RWPE2 (cell line): ENCODE data around the gene LRRC52.

Experiments
- ATAC-seq: fragments of 200-7000 bp; cut with Tn5 transposase; 3 replicates; pipeline ENCODE4 v1.9.1; 2021; ENCODE audit warnings: low read depth
- DNase-seq: peaks from one replicate; pipeline ENCODE4 v3.0.0-alpha.2; 2020; ENCODE audit warnings: low spot score
- H3K27ac ChIP-seq: fragments of 450-650 bp; 2 replicates; pipeline ENCODE4 v1.5.1; 2017; ENCODE audit warnings: mild to moderate bottlenecking; ENCODE audit not compliant: poor library complexity, severe bottlenecking
- H3K27me3 ChIP-seq: fragments of 250-450 bp; sonication (Bioruptor Pico); 2 replicates; pipeline ENCODE4 v1.5.1; 2021; ENCODE audit warnings: mild to moderate bottlenecking, moderate library complexity; ENCODE audit not compliant: insufficient read depth, poor library complexity, severe bottlenecking
- H3K36me3 ChIP-seq: fragments of 250-450 bp; sonication (Bioruptor Pico); 2 replicates; pipeline ENCODE4 v1.5.1; 2020; ENCODE audit warnings: low read depth, mild to moderate bottlenecking, moderate library complexity
- H3K4me1 ChIP-seq: fragments of 250-450 bp; sonication (Bioruptor Pico); 2 replicates; pipeline ENCODE4 v1.5.1; 2021; ENCODE audit warnings: mild to moderate bottlenecking, moderate library complexity; ENCODE audit not compliant: insufficient read depth, poor library complexity, severe bottlenecking
- H3K4me3 ChIP-seq: fragments of 250-450 bp; sonication (Bioruptor Pico); 2 replicates; pipeline ENCODE4 v1.5.1; 2021; ENCODE audit warnings: mild to moderate bottlenecking, moderate library complexity; ENCODE audit not compliant: severe bottlenecking
- H3K9me3 ChIP-seq: fragments of 250-450 bp; sonication (Bioruptor Pico); 2 replicates; pipeline ENCODE4 v1.5.1; 2021; ENCODE audit warnings: mild to moderate bottlenecking, moderate library complexity; ENCODE audit not compliant: severe bottlenecking
- TF ChIP-seq, protein P1 (sequence below): fragments of 450-650 bp; IDR thresholded peaks from one replicate; pipeline ENCODE4 v1.5.1; 2017; ENCODE audit warnings: mild to moderate bottlenecking, moderate library complexity; ENCODE audit not compliant: poor library complexity, severe bottlenecking

The LRRC52 gene, protein sequence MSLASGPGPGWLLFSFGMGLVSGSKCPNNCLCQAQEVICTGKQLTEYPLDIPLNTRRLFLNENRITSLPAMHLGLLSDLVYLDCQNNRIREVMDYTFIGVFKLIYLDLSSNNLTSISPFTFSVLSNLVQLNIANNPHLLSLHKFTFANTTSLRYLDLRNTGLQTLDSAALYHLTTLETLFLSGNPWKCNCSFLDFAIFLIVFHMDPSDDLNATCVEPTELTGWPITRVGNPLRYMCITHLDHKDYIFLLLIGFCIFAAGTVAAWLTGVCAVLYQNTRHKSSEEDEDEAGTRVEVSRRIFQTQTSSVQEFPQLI

DNA sequence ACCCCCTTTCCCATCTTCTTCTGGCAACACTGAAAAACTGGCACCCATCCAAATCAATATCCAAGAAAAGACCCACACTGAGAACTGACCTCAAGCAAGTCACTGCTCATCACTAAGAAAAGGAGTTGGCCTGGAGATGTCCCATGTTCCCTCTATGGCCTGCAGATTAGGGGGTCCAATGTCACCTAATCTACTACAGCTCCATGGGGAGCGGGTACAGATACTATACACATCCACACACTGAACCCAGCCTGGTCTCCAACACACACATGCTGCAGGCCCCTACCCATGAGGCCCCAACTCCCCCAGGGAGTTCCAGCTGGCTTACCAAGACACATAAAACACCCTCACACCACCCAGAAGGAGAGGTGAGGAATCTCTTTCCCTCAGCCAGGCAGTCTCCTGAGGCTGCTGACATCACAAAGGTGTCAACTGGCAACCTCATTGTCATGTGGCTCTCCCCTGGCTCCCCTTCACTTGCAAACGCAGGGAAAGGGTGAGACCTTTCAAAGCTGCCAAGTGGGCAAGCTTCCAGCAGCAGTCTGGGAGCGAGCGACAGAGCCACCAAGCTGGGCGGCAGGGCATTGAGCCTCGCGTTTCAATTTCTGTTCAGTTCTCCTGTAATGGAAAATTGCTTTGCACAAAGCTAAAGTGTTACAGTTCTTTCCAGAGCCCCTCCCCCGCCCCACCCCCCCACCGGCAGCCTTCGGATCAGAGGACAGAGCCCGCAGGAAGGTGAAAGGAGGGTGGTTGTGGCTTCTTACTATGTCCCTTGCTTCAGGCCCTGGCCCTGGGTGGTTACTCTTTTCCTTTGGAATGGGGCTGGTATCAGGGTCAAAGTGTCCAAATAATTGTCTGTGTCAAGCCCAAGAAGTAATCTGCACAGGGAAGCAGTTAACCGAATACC is at the start of gene LRRC52:
LRRC52 (plus strand) TSS at position 469 of the 907 bp plus-strand sequence; CDS start at position 766, 297 bp downstream.
- no peak for DNase-seq

DNA sequence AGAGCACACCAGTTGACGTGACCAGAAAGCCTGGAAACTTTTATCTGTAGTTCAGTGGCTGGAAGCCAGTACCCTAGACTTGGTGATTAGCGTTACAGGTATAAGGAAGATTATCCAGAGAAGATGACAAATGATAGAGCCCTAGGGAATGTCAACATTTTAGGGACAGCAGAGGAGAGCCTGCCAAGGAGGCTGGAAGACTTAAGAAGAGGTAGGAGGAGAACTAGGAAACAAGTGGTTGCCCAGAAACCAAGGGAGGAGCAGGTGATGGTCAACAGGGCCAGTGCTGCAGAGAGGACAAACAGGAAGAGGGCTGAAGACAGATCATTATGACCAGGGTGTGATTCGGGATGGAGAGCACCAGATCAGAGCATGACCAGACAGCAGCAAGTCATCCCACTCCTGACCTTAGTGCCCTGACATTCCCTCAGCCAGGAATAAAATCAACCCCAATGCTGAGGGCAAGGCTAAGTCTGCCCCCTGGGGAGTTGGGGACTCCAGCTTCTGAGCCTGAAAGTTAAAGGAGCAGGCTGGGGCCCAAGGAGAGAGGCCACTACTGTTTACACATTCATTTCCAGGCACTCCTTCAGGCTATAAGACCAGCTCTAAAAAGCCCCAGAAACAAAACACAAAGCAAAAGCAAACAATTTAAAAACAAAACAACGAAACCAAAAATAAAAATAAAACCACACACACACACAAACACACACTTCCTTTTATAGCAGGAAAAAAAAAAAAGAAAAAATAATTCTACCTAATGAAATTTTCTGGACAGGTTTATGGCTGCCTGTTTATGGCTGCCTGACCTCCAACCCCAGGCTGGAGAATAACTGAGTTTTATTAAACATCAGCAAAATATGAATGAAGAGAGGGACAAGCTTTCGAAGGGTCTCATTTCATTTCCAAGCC is 48.6 kb upstream of the LRRC52 start:
- no peak for DNase-seq
- H3K27me3 ChIP-seq, result no peaks in the 10 kb centered on the region
- no peak overlapping the region for H3K4me3 ChIP-seq
- no peaks in the 10 kb centered on the region for H3K4me1 ChIP-seq
- ATAC-seq, result no peak
- TF ChIP-seq, protein P1, sequence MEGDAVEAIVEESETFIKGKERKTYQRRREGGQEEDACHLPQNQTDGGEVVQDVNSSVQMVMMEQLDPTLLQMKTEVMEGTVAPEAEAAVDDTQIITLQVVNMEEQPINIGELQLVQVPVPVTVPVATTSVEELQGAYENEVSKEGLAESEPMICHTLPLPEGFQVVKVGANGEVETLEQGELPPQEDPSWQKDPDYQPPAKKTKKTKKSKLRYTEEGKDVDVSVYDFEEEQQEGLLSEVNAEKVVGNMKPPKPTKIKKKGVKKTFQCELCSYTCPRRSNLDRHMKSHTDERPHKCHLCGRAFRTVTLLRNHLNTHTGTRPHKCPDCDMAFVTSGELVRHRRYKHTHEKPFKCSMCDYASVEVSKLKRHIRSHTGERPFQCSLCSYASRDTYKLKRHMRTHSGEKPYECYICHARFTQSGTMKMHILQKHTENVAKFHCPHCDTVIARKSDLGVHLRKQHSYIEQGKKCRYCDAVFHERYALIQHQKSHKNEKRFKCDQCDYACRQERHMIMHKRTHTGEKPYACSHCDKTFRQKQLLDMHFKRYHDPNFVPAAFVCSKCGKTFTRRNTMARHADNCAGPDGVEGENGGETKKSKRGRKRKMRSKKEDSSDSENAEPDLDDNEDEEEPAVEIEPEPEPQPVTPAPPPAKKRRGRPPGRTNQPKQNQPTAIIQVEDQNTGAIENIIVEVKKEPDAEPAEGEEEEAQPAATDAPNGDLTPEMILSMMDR, result no peak
- no peaks in the 10 kb centered on the region for H3K9me3 ChIP-seq
- H3K36me3 ChIP-seq, result no peaks in the 10 kb centered on the region
- no peak overlapping the region for H3K27ac ChIP-seq

More for the DNA sequence above, at the start of gene LRRC52:
- TF ChIP-seq, protein P1, result no peak
- ATAC-seq, result no peak
- no peaks in the 10 kb centered on the region for H3K36me3 ChIP-seq
- H3K27ac ChIP-seq, result no peak within 1 kb of the TSS
- no peak within 1 kb of the TSS for H3K4me3 ChIP-seq
- no peaks in the 10 kb centered on the region for H3K9me3 ChIP-seq
- no peaks in the 10 kb centered on the region for H3K27me3 ChIP-seq
- no peaks in the 10 kb centered on the region for H3K4me1 ChIP-seq

DNA sequence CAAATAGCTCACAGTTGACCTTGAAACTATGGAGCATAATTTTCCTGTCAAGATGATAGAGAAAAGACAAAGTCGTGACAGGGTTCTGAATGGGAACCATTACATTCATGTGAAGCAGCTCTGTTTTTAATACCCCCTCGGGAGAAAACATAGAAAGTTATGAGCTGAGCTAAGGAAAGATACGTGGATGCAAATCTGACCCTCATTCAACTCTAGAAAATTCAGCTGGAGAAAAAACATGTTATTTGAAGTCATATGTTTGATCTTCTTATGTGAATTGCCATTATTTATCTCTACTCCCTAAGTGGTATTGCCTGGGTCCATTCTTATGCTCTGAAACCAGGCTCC is 48.0 kb upstream of the LRRC52 start:
- DNase-seq (no peak), ATAC-seq (no peak)
- Histone ChIP-seq H3K27me3 (no peaks in the 10 kb centered on the region), H3K4me1 (no peaks in the 10 kb centered on the region), H3K9me3 (no peaks in the 10 kb centered on the region), H3K4me3 (no peak overlapping the region), H3K27ac (no peak overlapping the region), H3K36me3 (no peaks in the 10 kb centered on the region)
- TF ChIP-seq, protein P1, result no peak

DNA sequence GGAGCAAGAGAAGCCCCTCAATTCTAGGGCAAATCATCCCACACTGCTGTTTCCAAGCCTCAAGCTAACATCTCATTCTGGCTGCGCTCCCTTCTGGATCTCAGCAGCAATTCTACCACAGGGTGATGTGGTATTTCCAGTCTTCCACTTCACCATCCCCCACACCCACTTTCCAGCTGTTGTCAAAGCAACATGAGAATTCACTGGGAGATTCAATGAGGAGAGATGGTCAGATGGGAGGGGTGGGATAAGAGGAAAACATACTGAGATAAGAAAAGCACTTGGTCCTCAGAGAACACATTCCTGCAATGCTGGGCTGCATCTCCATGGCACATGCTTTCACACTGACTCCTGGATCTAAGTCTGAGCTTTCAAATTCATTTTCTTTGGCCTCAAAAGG is 47.3 kb upstream of the LRRC52 start:
- ATAC-seq (no peak), DNase-seq (no peak)
- Histone ChIP-seq H3K4me3 (no peak overlapping the region), H3K27ac (no peak overlapping the region), H3K27me3 (no peaks in the 10 kb centered on the region), H3K4me1 (no peaks in the 10 kb centered on the region), H3K36me3 (no peaks in the 10 kb centered on the region), H3K9me3 (no peaks in the 10 kb centered on the region)
- TF ChIP-seq, protein P1, result no peak
